ENCODE measurements around the gene HMGXB4.

- TF ChIP-seq POLR2AphosphoS5 (IDR thresholded peaks at IDR 0.05; ENCODE audit: low read depth), result no peak
- TF ChIP-seq CTCF (conservative IDR thresholded peaks at IDR 0.05; ENCODE audit: low read depth in 2 of 2), result no peak
- no peak for TF ChIP-seq EZH2 (IDR thresholded peaks at IDR 0.05; ENCODE audit: low read depth, unreplicated experiment)
- no peak for TF ChIP-seq REST (IDR thresholded peaks at IDR 0.05; ENCODE audit: unreplicated experiment)
- TF ChIP-seq CREB1 (CRISPR knock-in tag; IDR thresholded peaks at IDR 0.05; ENCODE audit: low read depth), result no peak
- TF ChIP-seq EZH2phosphoT487 (IDR thresholded peaks at IDR 0.05; ENCODE audit: unreplicated experiment), result no peak
- no peak for TF ChIP-seq JUNB (IDR thresholded peaks at IDR 0.05; ENCODE audit: unreplicated experiment)
These were observed 67.5 kb downstream of the HMGXB4 start for GRCh38 chr22:35324762-35325161.
